ENCODE data around the gene NTM.

NTM gene

DNA sequence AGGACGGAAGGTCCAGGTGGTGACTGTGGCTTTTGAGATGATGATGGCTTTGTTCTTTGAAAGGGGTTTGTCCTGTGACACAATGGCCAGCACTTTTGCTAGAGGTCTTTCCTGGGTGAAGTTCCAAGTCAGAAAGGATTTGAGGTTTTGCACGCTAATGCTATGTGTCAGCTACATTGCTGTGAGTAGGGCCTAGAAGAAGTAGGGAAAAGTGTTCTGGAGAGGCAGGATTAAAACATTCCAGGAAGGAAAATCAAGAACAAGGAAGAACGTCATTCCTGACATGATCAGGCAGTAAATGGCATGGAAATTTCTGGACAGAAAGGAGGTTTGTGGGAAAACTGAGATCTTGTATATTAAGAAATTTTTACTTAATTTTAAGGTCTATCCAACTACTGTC, 290.7 kb downstream of the NTM start:
- Mint-ChIP-seq H3K27me3 (peaks cover 6% of the 10 kb centered on the region), H3K36me3 (ENCODE audit: insufficient read depth) (no peaks in the 10 kb centered on the region), H3K4me1 (no peaks in the 10 kb centered on the region), H3K27ac (ENCODE audit: low read depth) (no peak overlapping the region), H3K9me3 (peaks cover 5% of the 10 kb centered on the region), H3K4me3 (no peak overlapping the region)
- no peak for DNase-seq (ENCODE audit: low spot score in 2 of 2)
- no peak for ATAC-seq (replicated peaks; ENCODE audit: extremely low read depth, poor library complexity, severe bottlenecking)

- H3K27me3 Mint-ChIP-seq, result peaks cover 6% of the 10 kb centered on the region
- DNase-seq (ENCODE audit: low spot score in 2 of 2) (no peak), ATAC-seq (replicated peaks; ENCODE audit: extremely low read depth, poor library complexity, severe bottlenecking) (no peak)
- H3K27ac Mint-ChIP-seq (ENCODE audit: low read depth), result no peak overlapping the region
- peaks cover 5% of the 10 kb centered on the region for H3K9me3 Mint-ChIP-seq
- no peaks in the 10 kb centered on the region for H3K4me1 Mint-ChIP-seq
- H3K36me3 Mint-ChIP-seq (ENCODE audit: insufficient read depth), result no peaks in the 10 kb centered on the region
- H3K4me3 Mint-ChIP-seq, result no peak overlapping the region
Measured at GRCh38 chr11:131662317-131662972, 292.0 kb downstream of the NTM start.

GRCh38 chr11:131662993-131663392, 292.6 kb downstream of the NTM start:
- DNase-seq (ENCODE audit: low spot score in 2 of 2) (no peak), ATAC-seq (replicated peaks; ENCODE audit: extremely low read depth, poor library complexity, severe bottlenecking) (no peak)
- no peaks in the 10 kb centered on the region for H3K36me3 Mint-ChIP-seq (ENCODE audit: insufficient read depth)
- peaks cover 6% of the 10 kb centered on the region for H3K27me3 Mint-ChIP-seq
- H3K9me3 Mint-ChIP-seq, result peaks cover 5% of the 10 kb centered on the region
- no peak overlapping the region for H3K4me3 Mint-ChIP-seq
- no peaks in the 10 kb centered on the region for H3K4me1 Mint-ChIP-seq
- H3K27ac Mint-ChIP-seq (ENCODE audit: low read depth), result no peak overlapping the region

GRCh38 chr11:131663405-131664200, 293.2 kb downstream of the NTM start:
- ATAC-seq (replicated peaks; ENCODE audit: extremely low read depth, poor library complexity, severe bottlenecking) (no peak), DNase-seq (ENCODE audit: low spot score in 2 of 2) (no peak)
- Mint-ChIP-seq H3K27ac (ENCODE audit: low read depth) (no peak overlapping the region), H3K4me1 (peaks cover 2% of the 10 kb centered on the region), H3K9me3 (peaks cover 5% of the 10 kb centered on the region), H3K36me3 (ENCODE audit: insufficient read depth) (no peaks in the 10 kb centered on the region), H3K4me3 (no peak overlapping the region), H3K27me3 (peaks cover 6% of the 10 kb centered on the region)

GRCh38 chr11:131664293-131664692, 293.9 kb downstream of the NTM start:
- peaks cover 6% of the 10 kb centered on the region for H3K27me3 Mint-ChIP-seq
- H3K36me3 Mint-ChIP-seq (ENCODE audit: insufficient read depth), result no peaks in the 10 kb centered on the region
- ATAC-seq (replicated peaks; ENCODE audit: extremely low read depth, poor library complexity, severe bottlenecking) (no peak), DNase-seq (ENCODE audit: low spot score in 2 of 2) (no peak)
- peaks cover 5% of the 10 kb centered on the region for H3K9me3 Mint-ChIP-seq
- H3K4me1 Mint-ChIP-seq, result peaks cover 7% of the 10 kb centered on the region
- no peak overlapping the region for H3K4me3 Mint-ChIP-seq
- H3K27ac Mint-ChIP-seq (ENCODE audit: low read depth), result no peak overlapping the region

DNA sequence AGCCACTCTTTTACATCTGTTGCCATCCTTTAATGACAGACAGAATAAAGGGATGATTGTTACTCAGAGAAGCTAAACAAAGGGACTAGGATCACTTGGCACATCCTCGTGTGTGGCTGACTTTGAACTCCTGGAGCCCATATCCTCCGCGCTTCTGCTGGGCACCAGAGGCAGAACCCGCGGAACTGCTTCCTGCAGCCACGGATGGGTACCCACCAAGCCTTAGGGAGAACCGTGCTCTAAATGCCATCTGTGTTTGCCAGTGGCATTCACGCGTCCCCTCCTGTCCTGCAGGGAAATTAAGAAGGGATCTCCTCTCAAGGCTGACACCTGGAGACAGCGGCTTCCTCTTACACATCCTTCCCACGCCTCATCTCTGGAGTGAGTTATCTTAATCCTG, 294.4 kb downstream of the NTM start:
- DNase-seq (ENCODE audit: low spot score in 2 of 2) (no peak), ATAC-seq (replicated peaks; ENCODE audit: extremely low read depth, poor library complexity, severe bottlenecking) (no peak)
- H3K4me3 Mint-ChIP-seq, result no peak overlapping the region
- no peak overlapping the region for H3K27ac Mint-ChIP-seq (ENCODE audit: low read depth)
- peaks cover 7% of the 10 kb centered on the region for H3K4me1 Mint-ChIP-seq
- H3K9me3 Mint-ChIP-seq, result peaks cover 5% of the 10 kb centered on the region
- no peaks in the 10 kb centered on the region for H3K36me3 Mint-ChIP-seq (ENCODE audit: insufficient read depth)
- H3K27me3 Mint-ChIP-seq, result peaks cover under 1% of the 10 kb centered on the region

- Mint-ChIP-seq H3K36me3 (ENCODE audit: insufficient read depth) (no peaks in the 10 kb centered on the region), H3K4me3 (no peak overlapping the region), H3K27me3 (no peaks in the 10 kb centered on the region), H3K9me3 (peaks cover 5% of the 10 kb centered on the region), H3K27ac (ENCODE audit: low read depth) (no peak overlapping the region), H3K4me1 (peaks cover 7% of the 10 kb centered on the region)
- DNase-seq (ENCODE audit: low spot score in 2 of 2) (no peak), ATAC-seq (replicated peaks; ENCODE audit: extremely low read depth, poor library complexity, severe bottlenecking) (no peak)
Measured at GRCh38 chr11:131665344-131665968, 295.0 kb downstream of the NTM start.

GRCh38 chr11:131666006-131666405, 295.6 kb downstream of the NTM start:
- H3K27me3 Mint-ChIP-seq, result no peaks in the 10 kb centered on the region
- ATAC-seq (replicated peaks; ENCODE audit: extremely low read depth, poor library complexity, severe bottlenecking), result no peak
- H3K4me1 Mint-ChIP-seq, result peaks cover 7% of the 10 kb centered on the region
- no peaks in the 10 kb centered on the region for H3K36me3 Mint-ChIP-seq (ENCODE audit: insufficient read depth)
- no peak overlapping the region for H3K27ac Mint-ChIP-seq (ENCODE audit: low read depth)
- H3K9me3 Mint-ChIP-seq, result peaks cover 4% of the 10 kb centered on the region
- DNase-seq (ENCODE audit: low spot score in 2 of 2), result no peak
- no peak overlapping the region for H3K4me3 Mint-ChIP-seq

DNA sequence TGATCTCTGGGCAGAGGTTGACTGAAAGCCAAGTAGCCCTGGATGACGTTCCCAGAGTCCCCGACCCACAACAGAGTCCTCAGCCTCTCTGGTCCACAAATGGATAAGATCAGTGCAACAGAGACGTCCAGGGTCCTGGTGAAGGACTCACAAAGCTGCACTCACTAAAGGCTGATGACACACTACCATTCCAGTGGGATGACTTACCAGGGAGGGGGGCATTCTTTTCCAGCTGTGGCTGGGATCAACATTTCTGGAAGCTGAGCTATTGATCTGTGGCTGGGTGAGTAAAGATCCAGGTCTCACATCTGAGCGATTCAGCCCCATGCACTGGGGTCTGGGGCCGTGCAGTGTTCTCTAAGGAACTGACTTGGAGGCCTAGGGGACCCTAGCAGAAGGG, 296.2 kb downstream of the NTM start:
- Mint-ChIP-seq H3K9me3 (no peaks in the 10 kb centered on the region), H3K4me1 (peaks cover 7% of the 10 kb centered on the region), H3K27me3 (no peaks in the 10 kb centered on the region), H3K27ac (ENCODE audit: low read depth) (no peak overlapping the region), H3K4me3 (no peak overlapping the region), H3K36me3 (ENCODE audit: insufficient read depth) (no peaks in the 10 kb centered on the region)
- no peak for DNase-seq (ENCODE audit: low spot score in 2 of 2)
- no peak for ATAC-seq (replicated peaks; ENCODE audit: extremely low read depth, poor library complexity, severe bottlenecking)

GRCh38 chr11:131667566-131667965, 297.2 kb downstream of the NTM start:
- Mint-ChIP-seq H3K4me1 (peaks cover 7% of the 10 kb centered on the region), H3K36me3 (ENCODE audit: insufficient read depth) (no peaks in the 10 kb centered on the region), H3K27me3 (no peaks in the 10 kb centered on the region), H3K9me3 (no peaks in the 10 kb centered on the region), H3K4me3 (no peak overlapping the region), H3K27ac (ENCODE audit: low read depth) (no peak overlapping the region)
- ATAC-seq (replicated peaks; ENCODE audit: extremely low read depth, poor library complexity, severe bottlenecking) (no peak), DNase-seq (ENCODE audit: low spot score in 2 of 2) (no peak)

GRCh38 chr11:131668500-131669400, 298.3 kb downstream of the NTM start:
- no peaks in the 10 kb centered on the region for H3K36me3 Mint-ChIP-seq (ENCODE audit: insufficient read depth)
- ATAC-seq (replicated peaks; ENCODE audit: extremely low read depth, poor library complexity, severe bottlenecking) (no peak), DNase-seq (ENCODE audit: low spot score in 2 of 2) (no peak)
- H3K27ac Mint-ChIP-seq (ENCODE audit: low read depth), result no peak overlapping the region
- peaks cover 7% of the 10 kb centered on the region for H3K4me1 Mint-ChIP-seq
- no peak overlapping the region for H3K4me3 Mint-ChIP-seq
- no peaks in the 10 kb centered on the region for H3K27me3 Mint-ChIP-seq
- no peaks in the 10 kb centered on the region for H3K9me3 Mint-ChIP-seq

- Mint-ChIP-seq H3K27ac (ENCODE audit: low read depth) (no peak overlapping the region), H3K9me3 (no peaks in the 10 kb centered on the region), H3K4me3 (no peak overlapping the region), H3K4me1 (peaks cover 7% of the 10 kb centered on the region), H3K27me3 (no peaks in the 10 kb centered on the region), H3K36me3 (ENCODE audit: insufficient read depth) (no peaks in the 10 kb centered on the region)
- ATAC-seq (replicated peaks; ENCODE audit: extremely low read depth, poor library complexity, severe bottlenecking) (no peak), DNase-seq (ENCODE audit: low spot score in 2 of 2) (no peak)
Measured at GRCh38 chr11:131669401-131669780, 299.0 kb downstream of the NTM start.

All from central memory CD8-positive, alpha-beta T cell (primary cell).